ENCODE measurements around the gene LTBP1.

Gene LTBP1

GRCh38 chr2:32997705-32998104, 51.0 kb downstream of the LTBP1 start:
- Histone ChIP-seq H3K27me3 (replicated peaks; ENCODE audit: control insufficient read depth, insufficient read depth, low read length) (no peaks in the 10 kb centered on the region), H3K36me3 (ENCODE audit: control insufficient read depth, insufficient read depth, low read length) (no peaks in the 10 kb centered on the region), H3K4me3 (replicated peaks; ENCODE audit: low read depth, low read length) (no peak overlapping the region)
- DNase-seq (ENCODE audit: extremely low read depth, insufficient read length): no peak
- TF ChIP-seq CTCF (IDR thresholded peaks at IDR 0.05; ENCODE audit: insufficient read depth, low read length, poor library complexity, severe bottlenecking): no peak

GRCh38 chr2:33000986-33001385, 54.2 kb downstream of the LTBP1 start:
- DNase-seq (ENCODE audit: extremely low read depth, insufficient read length): no peak
- no peak for TF ChIP-seq CTCF (IDR thresholded peaks at IDR 0.05; ENCODE audit: insufficient read depth, low read length, poor library complexity, severe bottlenecking)
- Histone ChIP-seq H3K36me3 (ENCODE audit: control insufficient read depth, insufficient read depth, low read length) (no peaks in the 10 kb centered on the region), H3K4me3 (replicated peaks; ENCODE audit: low read depth, low read length) (no peak overlapping the region), H3K27me3 (replicated peaks; ENCODE audit: control insufficient read depth, insufficient read depth, low read length) (no peaks in the 10 kb centered on the region)

GRCh38 chr2:33001823-33002222, 55.1 kb downstream of the LTBP1 start:
- H3K36me3 ChIP-seq (ENCODE audit: control insufficient read depth, insufficient read depth, low read length): no peaks in the 10 kb centered on the region
- H3K27me3 ChIP-seq (replicated peaks; ENCODE audit: control insufficient read depth, insufficient read depth, low read length): no peaks in the 10 kb centered on the region
- no peak for DNase-seq (ENCODE audit: extremely low read depth, insufficient read length)
- no peak overlapping the region for H3K4me3 ChIP-seq (replicated peaks; ENCODE audit: low read depth, low read length)
- no peak for TF ChIP-seq CTCF (IDR thresholded peaks at IDR 0.05; ENCODE audit: insufficient read depth, low read length, poor library complexity, severe bottlenecking)

GRCh38 chr2:33002863-33003262, 56.1 kb downstream of the LTBP1 start:
- Histone ChIP-seq H3K27me3 (replicated peaks; ENCODE audit: control insufficient read depth, insufficient read depth, low read length) (no peaks in the 10 kb centered on the region), H3K36me3 (ENCODE audit: control insufficient read depth, insufficient read depth, low read length) (no peaks in the 10 kb centered on the region), H3K4me3 (replicated peaks; ENCODE audit: low read depth, low read length) (no peak overlapping the region)
- DNase-seq (ENCODE audit: extremely low read depth, insufficient read length): no peak
- TF ChIP-seq CTCF (IDR thresholded peaks at IDR 0.05; ENCODE audit: insufficient read depth, low read length, poor library complexity, severe bottlenecking): no peak

- DNase-seq (ENCODE audit: extremely low read depth, insufficient read length): no peak
- Histone ChIP-seq H3K4me3 (replicated peaks; ENCODE audit: low read depth, low read length) (no peak overlapping the region), H3K36me3 (ENCODE audit: control insufficient read depth, insufficient read depth, low read length) (no peaks in the 10 kb centered on the region), H3K27me3 (replicated peaks; ENCODE audit: control insufficient read depth, insufficient read depth, low read length) (no peaks in the 10 kb centered on the region)
- TF ChIP-seq CTCF (IDR thresholded peaks at IDR 0.05; ENCODE audit: insufficient read depth, low read length, poor library complexity, severe bottlenecking): no peak
Observed at GRCh38 chr2:33005057-33005456, 58.3 kb downstream of the LTBP1 start.

GRCh38 chr2:33008716-33009115, 62.0 kb downstream of the LTBP1 start:
- Histone ChIP-seq H3K36me3 (ENCODE audit: control insufficient read depth, insufficient read depth, low read length) (no peaks in the 10 kb centered on the region), H3K4me3 (replicated peaks; ENCODE audit: low read depth, low read length) (no peak overlapping the region), H3K27me3 (replicated peaks; ENCODE audit: control insufficient read depth, insufficient read depth, low read length) (no peaks in the 10 kb centered on the region)
- DNase-seq (ENCODE audit: extremely low read depth, insufficient read length): no peak
- no peak for TF ChIP-seq CTCF (IDR thresholded peaks at IDR 0.05; ENCODE audit: insufficient read depth, low read length, poor library complexity, severe bottlenecking)

All from GM06990 (cell line).